ENCODE measurements around the gene NARS2.
"Not testable (repeated sequence)": the region's sequence is repeated elsewhere in the genome, so short reads cannot be mapped to it uniquely, and the experiment has no call there.

Gene NARS2

DNA sequence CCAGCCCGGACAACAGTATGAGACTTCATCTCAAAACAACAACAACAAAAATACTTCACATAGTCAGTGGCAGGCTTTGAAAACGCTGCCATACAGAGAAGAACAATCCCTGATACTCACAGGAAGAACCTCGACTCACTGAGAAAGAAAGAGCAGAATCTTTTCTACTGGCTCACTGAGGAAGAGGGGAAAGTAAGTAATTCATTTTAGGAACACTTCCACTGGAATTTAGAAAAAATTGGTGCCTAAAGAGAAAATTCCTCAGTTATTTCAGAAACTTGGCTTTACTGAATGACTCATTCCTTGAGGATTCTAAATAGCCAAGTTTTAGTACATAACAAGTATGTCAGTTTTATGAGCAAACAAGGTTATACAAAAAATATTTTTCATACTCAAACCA, 12.3 kb downstream of the NARS2 start:
- no peak for DNase-seq (ENCODE audit: insufficient read length, low spot score)
- no peak for FAIRE-seq
- TF ChIP-seq PAX5 (IDR thresholded peaks at IDR 0.05; ENCODE audit: insufficient read depth, low read length, severe bottlenecking), result no peak
- no peak for TF ChIP-seq POU2F2 (IDR thresholded peaks at IDR 0.05; ENCODE audit: low read depth, low read length)
- TF ChIP-seq POLR2A (IDR thresholded peaks at IDR 0.05; ENCODE audit: low read depth, low read length), result no peak
- no peak for TF ChIP-seq TAF1 (IDR thresholded peaks at IDR 0.05; ENCODE audit: low read depth, low read length)
- TF ChIP-seq POLR2AphosphoS5 (IDR thresholded peaks at IDR 0.05; ENCODE audit: low read depth, low read length), result no peak
- TF ChIP-seq SPI1 (IDR thresholded peaks at IDR 0.05; ENCODE audit: low read depth, low read length), result no peak

DNA sequence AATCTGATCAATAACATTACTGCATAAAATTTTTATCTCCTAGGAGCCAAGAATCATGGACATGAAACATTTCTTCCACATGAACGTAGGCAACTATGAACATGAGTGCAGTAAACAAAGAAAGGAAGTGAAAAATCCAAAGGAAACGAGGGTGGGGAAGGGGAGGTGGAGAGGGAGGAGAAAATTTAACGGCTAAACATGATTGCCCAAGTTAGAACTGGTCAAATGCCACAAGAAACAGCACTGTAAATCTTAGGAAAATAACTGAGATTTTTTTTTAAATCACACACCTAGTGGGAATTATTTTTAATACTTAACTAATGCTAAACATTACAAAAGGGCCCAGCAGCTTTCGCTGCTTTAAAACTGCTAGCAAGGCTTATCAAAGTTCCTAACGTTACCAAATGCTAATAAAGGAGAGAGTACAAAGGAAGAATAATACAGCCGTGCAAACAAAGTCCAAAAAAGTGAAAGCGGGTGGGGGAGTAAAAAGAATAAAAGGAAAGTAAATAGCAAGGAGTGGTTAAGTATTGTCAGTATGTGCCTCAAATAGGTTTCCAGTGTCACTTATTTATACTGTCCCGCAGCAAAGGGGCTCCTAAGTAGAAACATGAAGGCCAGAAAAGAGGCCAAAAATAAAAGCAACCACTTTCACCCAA, 13.7 kb downstream of the NARS2 start:
- DNase-seq (ENCODE audit: insufficient read length, low spot score) (no peak), FAIRE-seq (no peak)
- TF ChIP-seq POLR2A (IDR thresholded peaks at IDR 0.05; ENCODE audit: low read depth, low read length) (no peak), PAX5 (IDR thresholded peaks at IDR 0.05; ENCODE audit: insufficient read depth, low read length, severe bottlenecking) (no peak), POU2F2 (IDR thresholded peaks at IDR 0.05; ENCODE audit: low read depth, low read length) (no peak), SPI1 (IDR thresholded peaks at IDR 0.05; ENCODE audit: low read depth, low read length) (peak; percentile 72)

DNA sequence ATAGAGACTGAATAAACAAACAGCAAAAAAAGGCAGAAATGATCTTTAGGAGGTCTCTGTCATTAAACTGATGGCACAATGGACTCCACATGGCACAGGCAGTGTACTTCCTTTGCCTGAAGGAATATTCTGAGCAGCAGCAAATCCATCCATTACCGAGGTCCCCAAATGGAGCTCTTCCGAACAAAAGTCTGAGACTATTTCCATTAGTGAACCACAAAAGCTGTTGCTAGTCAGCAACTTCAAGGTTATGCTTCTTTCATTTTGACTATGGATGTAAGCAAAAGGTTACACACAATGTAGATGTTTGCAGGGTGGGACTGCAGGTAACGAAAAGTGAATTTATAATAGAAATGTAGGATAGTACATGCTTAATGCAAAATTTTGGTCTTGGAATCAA, 14.5 kb downstream of the NARS2 start:
- no peak for FAIRE-seq

DNA sequence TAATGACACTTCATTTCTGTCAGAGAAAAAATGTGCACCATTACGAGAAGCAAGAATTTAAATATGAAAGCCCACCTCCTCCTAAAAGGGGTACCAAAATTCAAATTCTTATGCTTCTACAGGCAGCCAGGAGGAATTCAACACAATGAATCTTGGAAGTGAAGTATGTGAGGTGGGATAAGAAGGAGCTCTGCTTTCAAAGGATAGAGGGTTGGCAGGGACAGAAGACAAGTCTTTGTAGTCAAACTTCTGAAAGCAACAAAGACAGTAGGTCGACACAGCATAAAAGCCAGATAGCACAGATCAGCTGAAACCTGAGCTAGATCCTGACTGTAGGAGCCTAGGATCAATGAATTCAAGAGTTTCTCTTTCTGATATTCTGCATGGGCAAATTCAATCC, 17.4 kb downstream of the NARS2 start:
- no peak for TF ChIP-seq PAX5 (IDR thresholded peaks at IDR 0.05; ENCODE audit: insufficient read depth, low read length, severe bottlenecking)
- no peak for TF ChIP-seq POLR2AphosphoS5 (IDR thresholded peaks at IDR 0.05; ENCODE audit: low read depth, low read length)
- no peak for TF ChIP-seq POU2F2 (IDR thresholded peaks at IDR 0.05; ENCODE audit: low read depth, low read length)
- TF ChIP-seq SPI1 (IDR thresholded peaks at IDR 0.05; ENCODE audit: low read depth, low read length), result no peak
- no peak for DNase-seq (ENCODE audit: insufficient read length, low spot score)

More for the DNA sequence above, 14.5 kb downstream of the NARS2 start:
- 0 out of 2 replicates have a peak, but pooled peaks have one; percentile 0 for TF ChIP-seq SPI1 (IDR thresholded peaks at IDR 0.05; ENCODE audit: low read depth, low read length)
- TF ChIP-seq POU2F2 (IDR thresholded peaks at IDR 0.05; ENCODE audit: low read depth, low read length), result no peak
- DNase-seq (ENCODE audit: insufficient read length, low spot score), result no peak

GRCh38 chr11:78555592-78555991, 19.1 kb downstream of the NARS2 start:
- DNase-seq (ENCODE audit: insufficient read length, low spot score) (no peak), FAIRE-seq (no peak)
- no peak for TF ChIP-seq POLR2AphosphoS5 (IDR thresholded peaks at IDR 0.05; ENCODE audit: low read depth, low read length)
- no peak for TF ChIP-seq POLR2A (IDR thresholded peaks at IDR 0.05; ENCODE audit: low read depth, low read length)
- TF ChIP-seq TAF1 (IDR thresholded peaks at IDR 0.05; ENCODE audit: low read depth, low read length), result no peak
- no peak for TF ChIP-seq PAX5 (IDR thresholded peaks at IDR 0.05; ENCODE audit: insufficient read depth, low read length, severe bottlenecking)
- TF ChIP-seq SPI1 (IDR thresholded peaks at IDR 0.05; ENCODE audit: low read depth, low read length), result no peak
- TF ChIP-seq POU2F2 (IDR thresholded peaks at IDR 0.05; ENCODE audit: low read depth, low read length), result no peak

More for the DNA sequence above, 17.4 kb downstream of the NARS2 start:
- FAIRE-seq, result no peak

DNA sequence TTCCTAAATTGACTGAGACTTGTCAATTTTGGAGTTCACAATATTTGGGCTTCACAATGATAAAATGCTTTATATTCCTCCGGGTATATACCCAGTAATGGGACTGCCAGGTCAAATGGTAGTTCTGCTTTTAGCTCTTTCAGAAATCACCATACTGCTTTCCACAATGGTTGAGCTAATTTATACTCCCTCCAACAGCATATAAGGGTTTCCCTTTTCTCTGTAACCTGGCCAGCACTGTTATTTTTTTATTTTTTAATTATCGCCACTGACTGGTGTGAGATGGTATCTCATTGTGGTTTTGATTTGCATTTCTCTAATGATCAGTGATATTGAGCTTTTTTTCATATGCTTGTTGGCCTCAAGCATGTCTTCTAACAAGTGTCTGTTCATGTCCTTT, 21.8 kb downstream of the NARS2 start:
- TF ChIP-seq POU2F2 (IDR thresholded peaks at IDR 0.05; ENCODE audit: low read depth, low read length), result no peak
- no peak for TF ChIP-seq SPI1 (IDR thresholded peaks at IDR 0.05; ENCODE audit: low read depth, low read length)
- no peak for TF ChIP-seq POLR2A (IDR thresholded peaks at IDR 0.05; ENCODE audit: low read depth, low read length)
- TF ChIP-seq TAF1 (IDR thresholded peaks at IDR 0.05; ENCODE audit: low read depth, low read length), result no peak
- no peak for TF ChIP-seq PAX5 (IDR thresholded peaks at IDR 0.05; ENCODE audit: insufficient read depth, low read length, severe bottlenecking)
- TF ChIP-seq POLR2AphosphoS5 (IDR thresholded peaks at IDR 0.05; ENCODE audit: low read depth, low read length), result no peak
- FAIRE-seq (no peak), DNase-seq (ENCODE audit: insufficient read length, low spot score) (no peak)

- FAIRE-seq; DNase-seq (ENCODE audit: insufficient read length, low spot score): not testable (repeated sequence)
These were observed 22.5 kb downstream of the NARS2 start for GRCh38 chr11:78552139-78552538.

DNA sequence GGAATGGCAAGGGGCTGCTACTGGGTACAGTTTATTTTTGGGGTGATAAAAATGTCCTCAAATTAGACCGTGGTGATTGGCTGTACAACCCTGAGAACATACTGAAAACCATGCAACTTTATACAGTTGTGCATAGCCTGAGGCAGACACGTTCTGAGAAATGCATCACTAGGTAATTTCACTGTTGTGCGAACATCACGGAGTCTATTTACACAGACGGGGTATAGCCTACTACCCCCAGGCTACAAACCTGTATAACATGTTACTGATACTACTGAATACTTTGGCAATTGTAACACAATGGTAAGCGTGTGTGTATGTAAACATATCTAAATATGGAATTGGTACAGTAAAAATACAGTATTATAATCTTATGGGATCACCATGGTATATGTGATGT, 23.6 kb downstream of the NARS2 start:
- TF ChIP-seq POLR2AphosphoS5 (IDR thresholded peaks at IDR 0.05; ENCODE audit: low read depth, low read length) (no peak), POLR2A (IDR thresholded peaks at IDR 0.05; ENCODE audit: low read depth, low read length) (no peak), TAF1 (IDR thresholded peaks at IDR 0.05; ENCODE audit: low read depth, low read length) (no peak), POU2F2 (IDR thresholded peaks at IDR 0.05; ENCODE audit: low read depth, low read length) (no peak), SPI1 (IDR thresholded peaks at IDR 0.05; ENCODE audit: low read depth, low read length) (no peak), PAX5 (IDR thresholded peaks at IDR 0.05; ENCODE audit: insufficient read depth, low read length, severe bottlenecking) (no peak)
- no peak for DNase-seq (ENCODE audit: insufficient read length, low spot score)
- FAIRE-seq, result no peak

DNA sequence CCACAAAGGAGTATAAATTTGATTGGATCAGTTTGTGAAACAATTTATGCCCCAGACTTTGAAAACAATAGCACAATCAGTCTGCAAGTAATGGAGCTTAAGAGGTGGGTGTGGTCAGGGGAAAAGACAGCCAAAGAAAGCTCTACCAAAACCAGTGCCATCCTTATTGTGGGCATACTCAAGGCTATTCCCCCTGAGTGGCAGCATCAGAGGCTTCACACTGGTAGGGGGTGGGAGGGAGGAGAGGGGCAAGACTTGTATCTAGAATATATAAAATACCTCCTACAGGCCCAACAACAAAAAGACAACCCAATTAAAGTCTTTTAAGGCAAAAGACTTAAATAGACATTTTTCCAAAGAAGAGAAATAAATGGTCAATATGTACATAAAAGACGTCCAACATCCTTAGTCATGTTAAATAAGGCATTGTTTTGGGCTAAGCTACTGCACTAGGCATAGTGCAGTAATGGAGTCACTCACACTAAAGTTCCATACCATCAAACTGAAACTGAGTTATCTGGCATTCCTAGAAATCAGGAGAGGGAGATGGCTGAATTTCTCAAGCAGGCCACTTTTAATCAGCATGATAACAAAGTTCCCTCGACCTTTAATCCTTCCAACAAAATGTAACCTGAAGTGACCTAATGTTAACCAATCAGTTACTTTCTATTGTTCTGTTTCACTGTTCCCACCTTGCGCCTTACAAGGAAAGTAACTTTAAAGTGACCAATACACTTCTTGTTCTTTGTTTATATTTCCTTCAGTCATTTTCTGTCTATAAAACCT, 24.8 kb downstream of the NARS2 start:
- no peak for TF ChIP-seq TAF1 (IDR thresholded peaks at IDR 0.05; ENCODE audit: low read depth, low read length)
- TF ChIP-seq POU2F2 (IDR thresholded peaks at IDR 0.05; ENCODE audit: low read depth, low read length), result no peak
- TF ChIP-seq PAX5 (IDR thresholded peaks at IDR 0.05; ENCODE audit: insufficient read depth, low read length, severe bottlenecking), result no peak
- TF ChIP-seq SPI1 (IDR thresholded peaks at IDR 0.05; ENCODE audit: low read depth, low read length), result no peak
- no peak for TF ChIP-seq POLR2AphosphoS5 (IDR thresholded peaks at IDR 0.05; ENCODE audit: low read depth, low read length)
- no peak for TF ChIP-seq POLR2A (IDR thresholded peaks at IDR 0.05; ENCODE audit: low read depth, low read length)
- DNase-seq (ENCODE audit: insufficient read length, low spot score) (no peak), FAIRE-seq (no peak)

DNA sequence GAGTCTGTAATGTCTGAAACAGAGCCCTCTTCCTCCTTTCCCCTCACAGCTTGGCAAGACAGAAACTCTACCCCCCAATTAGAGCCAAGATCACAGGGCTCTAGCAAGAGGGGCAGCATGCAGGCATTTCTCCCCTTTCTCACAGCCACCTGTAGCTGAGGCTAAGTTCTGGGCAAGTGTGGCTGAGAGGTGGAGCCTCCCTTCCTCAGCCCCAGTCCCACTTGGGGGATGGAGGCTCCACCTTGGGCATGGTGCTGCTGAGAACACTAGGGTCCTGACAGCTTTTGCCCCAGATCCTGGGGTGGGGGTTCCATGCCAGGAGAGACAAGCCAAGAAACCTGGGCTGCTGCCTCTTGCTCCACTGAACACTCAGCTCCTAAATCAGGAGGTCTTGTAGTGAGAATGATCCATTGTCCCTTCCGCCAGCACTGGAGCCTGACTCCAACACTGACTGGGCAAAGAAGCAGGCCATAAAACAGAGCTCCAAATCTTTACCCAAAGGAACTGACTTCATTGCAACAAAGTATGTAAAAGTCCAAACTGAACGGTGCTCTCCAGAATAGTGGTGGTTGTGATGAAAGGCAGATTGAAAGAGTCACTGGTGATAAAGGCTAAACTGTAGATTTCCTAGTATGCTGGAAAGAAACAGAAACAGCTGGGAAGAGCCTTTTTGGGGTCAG, 25.6 kb downstream of the NARS2 start:
- FAIRE-seq (no peak), DNase-seq (ENCODE audit: insufficient read length, low spot score) (no peak)
- TF ChIP-seq POLR2A (IDR thresholded peaks at IDR 0.05; ENCODE audit: low read depth, low read length), result no peak
- no peak for TF ChIP-seq PAX5 (IDR thresholded peaks at IDR 0.05; ENCODE audit: insufficient read depth, low read length, severe bottlenecking)
- TF ChIP-seq POLR2AphosphoS5 (IDR thresholded peaks at IDR 0.05; ENCODE audit: low read depth, low read length), result no peak
- TF ChIP-seq TAF1 (IDR thresholded peaks at IDR 0.05; ENCODE audit: low read depth, low read length), result no peak
- TF ChIP-seq POU2F2 (IDR thresholded peaks at IDR 0.05; ENCODE audit: low read depth, low read length), result no peak
- no peak for TF ChIP-seq SPI1 (IDR thresholded peaks at IDR 0.05; ENCODE audit: low read depth, low read length)

Data from GM12891 (cell line).